SK-N-SH (cell line): ENCODE results near the gene CTSA.

Experiments
- YY1 ChIP-seq: IDR thresholded peaks from 2 replicates; pipeline ENCODE4 v1.4.0; 2012; ENCODE audit warnings: low read depth, mild to moderate bottlenecking
- TF ChIP-seq, protein P1 (sequence below): fragments of 200-600 bp; sonication (generic); IDR thresholded peaks from 2 replicates; pipeline ENCODE4 v1.6.1; 2017; ENCODE audit warnings: antibody characterized with exemption, mild to moderate bottlenecking, moderate library complexity
- TF ChIP-seq, protein P2 (sequence below): fragments of 150-350 bp; IDR thresholded peaks from 2 replicates; pipeline ENCODE4 v1.6.1; 2017; ENCODE audit warnings: antibody characterized with exemption, low read length, low read depth, borderline replicate concordance

DNA sequence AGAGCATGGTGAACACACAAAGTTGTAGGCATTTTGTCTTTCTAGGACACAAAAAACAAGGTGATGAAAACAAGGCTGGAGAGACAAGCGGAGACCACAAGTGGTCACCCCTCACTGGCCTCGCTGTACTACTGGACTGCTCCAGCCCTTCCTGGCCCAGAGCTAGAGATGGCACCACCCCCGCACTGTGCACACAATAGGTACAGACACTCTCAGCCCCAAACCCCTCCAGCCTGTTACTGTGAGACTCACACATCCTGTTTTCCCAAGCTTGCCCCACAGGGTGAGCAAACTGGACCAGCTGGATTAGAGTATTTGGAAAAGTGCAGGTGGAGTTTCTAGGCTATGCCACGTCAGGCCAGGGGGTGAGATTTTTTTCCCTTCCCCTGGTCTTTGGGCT is 18.5 kb upstream of the CTSA start:
- TF ChIP-seq, protein P1, sequence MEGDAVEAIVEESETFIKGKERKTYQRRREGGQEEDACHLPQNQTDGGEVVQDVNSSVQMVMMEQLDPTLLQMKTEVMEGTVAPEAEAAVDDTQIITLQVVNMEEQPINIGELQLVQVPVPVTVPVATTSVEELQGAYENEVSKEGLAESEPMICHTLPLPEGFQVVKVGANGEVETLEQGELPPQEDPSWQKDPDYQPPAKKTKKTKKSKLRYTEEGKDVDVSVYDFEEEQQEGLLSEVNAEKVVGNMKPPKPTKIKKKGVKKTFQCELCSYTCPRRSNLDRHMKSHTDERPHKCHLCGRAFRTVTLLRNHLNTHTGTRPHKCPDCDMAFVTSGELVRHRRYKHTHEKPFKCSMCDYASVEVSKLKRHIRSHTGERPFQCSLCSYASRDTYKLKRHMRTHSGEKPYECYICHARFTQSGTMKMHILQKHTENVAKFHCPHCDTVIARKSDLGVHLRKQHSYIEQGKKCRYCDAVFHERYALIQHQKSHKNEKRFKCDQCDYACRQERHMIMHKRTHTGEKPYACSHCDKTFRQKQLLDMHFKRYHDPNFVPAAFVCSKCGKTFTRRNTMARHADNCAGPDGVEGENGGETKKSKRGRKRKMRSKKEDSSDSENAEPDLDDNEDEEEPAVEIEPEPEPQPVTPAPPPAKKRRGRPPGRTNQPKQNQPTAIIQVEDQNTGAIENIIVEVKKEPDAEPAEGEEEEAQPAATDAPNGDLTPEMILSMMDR = no peak
- TF ChIP-seq YY1 = no peak
- TF ChIP-seq, protein P2, sequence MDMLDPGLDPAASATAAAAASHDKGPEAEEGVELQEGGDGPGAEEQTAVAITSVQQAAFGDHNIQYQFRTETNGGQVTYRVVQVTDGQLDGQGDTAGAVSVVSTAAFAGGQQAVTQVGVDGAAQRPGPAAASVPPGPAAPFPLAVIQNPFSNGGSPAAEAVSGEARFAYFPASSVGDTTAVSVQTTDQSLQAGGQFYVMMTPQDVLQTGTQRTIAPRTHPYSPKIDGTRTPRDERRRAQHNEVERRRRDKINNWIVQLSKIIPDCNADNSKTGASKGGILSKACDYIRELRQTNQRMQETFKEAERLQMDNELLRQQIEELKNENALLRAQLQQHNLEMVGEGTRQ = no peak
